Measurements from ENCODE around the gene ZNF160.

GRCh38 chr19:53047379-53047778 is 55.8 kb downstream of the ZNF160 start:
- TF ChIP-seq, protein P1, sequence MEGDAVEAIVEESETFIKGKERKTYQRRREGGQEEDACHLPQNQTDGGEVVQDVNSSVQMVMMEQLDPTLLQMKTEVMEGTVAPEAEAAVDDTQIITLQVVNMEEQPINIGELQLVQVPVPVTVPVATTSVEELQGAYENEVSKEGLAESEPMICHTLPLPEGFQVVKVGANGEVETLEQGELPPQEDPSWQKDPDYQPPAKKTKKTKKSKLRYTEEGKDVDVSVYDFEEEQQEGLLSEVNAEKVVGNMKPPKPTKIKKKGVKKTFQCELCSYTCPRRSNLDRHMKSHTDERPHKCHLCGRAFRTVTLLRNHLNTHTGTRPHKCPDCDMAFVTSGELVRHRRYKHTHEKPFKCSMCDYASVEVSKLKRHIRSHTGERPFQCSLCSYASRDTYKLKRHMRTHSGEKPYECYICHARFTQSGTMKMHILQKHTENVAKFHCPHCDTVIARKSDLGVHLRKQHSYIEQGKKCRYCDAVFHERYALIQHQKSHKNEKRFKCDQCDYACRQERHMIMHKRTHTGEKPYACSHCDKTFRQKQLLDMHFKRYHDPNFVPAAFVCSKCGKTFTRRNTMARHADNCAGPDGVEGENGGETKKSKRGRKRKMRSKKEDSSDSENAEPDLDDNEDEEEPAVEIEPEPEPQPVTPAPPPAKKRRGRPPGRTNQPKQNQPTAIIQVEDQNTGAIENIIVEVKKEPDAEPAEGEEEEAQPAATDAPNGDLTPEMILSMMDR (IDR thresholded peaks at IDR 0.05): no peak
- no peak for TF ChIP-seq EP300 (IDR thresholded peaks at IDR 0.05)
- no peak for TF ChIP-seq POLR2A (IDR thresholded peaks at IDR 0.05)
